ENCODE results near the gene VWA8.
"Not testable (repeated sequence)": the region's sequence is repeated elsewhere in the genome, so short reads cannot be mapped to it uniquely, and the experiment has no call there.

VWA8 gene

GRCh38 chr13:41651413-41652058, 309.4 kb downstream of the VWA8 start:
- no peak for DNase-seq (ENCODE audit: low read depth in 2 of 3, low spot score in 2 of 3)

GRCh38 chr13:41650706-41651105, 310.2 kb downstream of the VWA8 start:
- DNase-seq (ENCODE audit: low read depth in 2 of 3, low spot score in 2 of 3): no peak

GRCh38 chr13:41649659-41650058, 311.2 kb downstream of the VWA8 start:
- DNase-seq (ENCODE audit: low read depth in 2 of 3, low spot score in 2 of 3): no peak

- no peak for DNase-seq (ENCODE audit: low read depth in 2 of 3, low spot score in 2 of 3)
These were observed 312.5 kb downstream of the VWA8 start for GRCh38 chr13:41648314-41648935.

GRCh38 chr13:41647699-41648313, 313.1 kb downstream of the VWA8 start:
- DNase-seq (ENCODE audit: low read depth in 2 of 3, low spot score in 2 of 3): not testable (repeated sequence)

GRCh38 chr13:41645331-41645730, 315.6 kb downstream of the VWA8 start:
- DNase-seq (ENCODE audit: low read depth in 2 of 3, low spot score in 2 of 3): no peak

GRCh38 chr13:41644742-41645141, 316.2 kb downstream of the VWA8 start:
- no peak for DNase-seq (ENCODE audit: low read depth in 2 of 3, low spot score in 2 of 3)

- no peak for DNase-seq (ENCODE audit: low read depth in 2 of 3, low spot score in 2 of 3)
These were observed 317.4 kb downstream of the VWA8 start for GRCh38 chr13:41643507-41643906.

- DNase-seq (ENCODE audit: low read depth in 2 of 3, low spot score in 2 of 3): no peak
These were observed 318.9 kb downstream of the VWA8 start for GRCh38 chr13:41641961-41642360.

GRCh38 chr13:41641429-41641828, 319.5 kb downstream of the VWA8 start:
- DNase-seq (ENCODE audit: low read depth in 2 of 3, low spot score in 2 of 3): no peak

- DNase-seq (ENCODE audit: low read depth in 2 of 3, low spot score in 2 of 3): no peak
These were observed 320.7 kb downstream of the VWA8 start for GRCh38 chr13:41639955-41640780.

GRCh38 chr13:41639237-41639904, 321.5 kb downstream of the VWA8 start:
- no peak for DNase-seq (ENCODE audit: low read depth in 2 of 3, low spot score in 2 of 3)

- DNase-seq (ENCODE audit: low read depth in 2 of 3, low spot score in 2 of 3): no peak
These were observed 323.3 kb downstream of the VWA8 start for GRCh38 chr13:41637586-41637985.

- DNase-seq (ENCODE audit: low read depth in 2 of 3, low spot score in 2 of 3): not testable (repeated sequence)
These were observed 323.9 kb downstream of the VWA8 start for GRCh38 chr13:41637032-41637431.

GRCh38 chr13:41636590-41636989, 324.3 kb downstream of the VWA8 start:
- DNase-seq (ENCODE audit: low read depth in 2 of 3, low spot score in 2 of 3): not testable (repeated sequence)

GRCh38 chr13:41634407-41634806, 326.5 kb downstream of the VWA8 start:
- no peak for DNase-seq (ENCODE audit: low read depth in 2 of 3, low spot score in 2 of 3)

- no peak for DNase-seq (ENCODE audit: low read depth in 2 of 3, low spot score in 2 of 3)
These were observed 327.1 kb downstream of the VWA8 start for GRCh38 chr13:41633776-41634175.

GRCh38 chr13:41631296-41631965, 329.5 kb downstream of the VWA8 start:
- DNase-seq (ENCODE audit: low read depth in 2 of 3, low spot score in 2 of 3): no peak

- DNase-seq (ENCODE audit: low read depth in 2 of 3, low spot score in 2 of 3): no peak
These were observed 333.5 kb downstream of the VWA8 start for GRCh38 chr13:41627425-41627824.

- no peak for DNase-seq (ENCODE audit: low read depth in 2 of 3, low spot score in 2 of 3)
These were observed 336.9 kb downstream of the VWA8 start for GRCh38 chr13:41624041-41624440.

Data from activated CD8-positive, alpha-beta memory T cell treated with anti-CD3 and anti-CD28 coated beads for 48 hours (primary cell).